Transverse colon (tissue), 3 donors: Measurements from ENCODE around the gene UGT1A5.
"Not testable (repeated sequence)": the region's sequence is repeated elsewhere in the genome, so short reads cannot be mapped to it uniquely, and the experiment has no call there.

Experiments used
- CTCF ChIP-seq, 5 experiments: fragments of 200-600 bp in 3 of 5; fragments of 450-650 bp in 2 of 5; sonication (generic) in 3 of 5; IDR thresholded peaks; 1 replicate in 2 of 5; 2 replicates in 3 of 5; pipeline ENCODE4 v1.5.1; 2016 to 2017; ENCODE audit warnings: antibody characterized with exemption in 5 of 5, inconsistent platforms in 3 of 5, mild to moderate bottlenecking in 2 of 5, moderate library complexity in 1 of 5
- EP300 ChIP-seq: sonication (generic); formaldehyde crosslinking; IDR thresholded peaks from one replicate; pipeline ENCODE4 v1.6.1; 2017; ENCODE audit warnings: antibody characterized with exemption, low read depth

- TF ChIP-seq EP300; CTCF (IDR thresholded peaks at IDR 0.05): not testable (repeated sequence)
Measured at GRCh38 chr2:233750689-233751088, 38.0 kb downstream of the UGT1A5 start.
